GM12874 (cell line): ENCODE measurements around the gene URB2.

ENCODE experiments used
- TF ChIP-seq, protein P1 (sequence below): IDR thresholded peaks from 2 replicates; pipeline ENCODE4 v1.5.1; 2011; ENCODE audit warnings: low read depth, mild to moderate bottlenecking, control low read depth, low read length, moderate library complexity; ENCODE audit not compliant: insufficient read depth

Gene URB2

DNA sequence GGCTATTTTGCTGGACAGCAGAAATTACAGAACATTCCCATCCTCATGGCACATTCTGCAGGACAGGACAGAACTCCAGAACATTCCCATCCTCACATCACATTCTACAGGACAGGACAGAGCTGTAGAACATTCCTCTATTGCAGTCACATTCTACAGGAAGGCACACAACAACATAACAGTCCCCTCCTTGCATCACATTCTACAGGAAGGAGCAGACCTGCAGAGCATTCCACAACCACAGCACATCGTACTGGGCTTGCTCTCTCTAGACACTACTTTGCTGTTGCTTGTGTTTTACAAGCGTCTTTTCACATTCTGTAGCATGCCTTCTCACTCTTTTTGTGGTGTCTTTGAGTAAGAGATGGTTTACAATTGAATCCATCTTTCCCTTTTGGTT lies 40.7 kb upstream of the URB2 start:
- TF ChIP-seq, protein P1, sequence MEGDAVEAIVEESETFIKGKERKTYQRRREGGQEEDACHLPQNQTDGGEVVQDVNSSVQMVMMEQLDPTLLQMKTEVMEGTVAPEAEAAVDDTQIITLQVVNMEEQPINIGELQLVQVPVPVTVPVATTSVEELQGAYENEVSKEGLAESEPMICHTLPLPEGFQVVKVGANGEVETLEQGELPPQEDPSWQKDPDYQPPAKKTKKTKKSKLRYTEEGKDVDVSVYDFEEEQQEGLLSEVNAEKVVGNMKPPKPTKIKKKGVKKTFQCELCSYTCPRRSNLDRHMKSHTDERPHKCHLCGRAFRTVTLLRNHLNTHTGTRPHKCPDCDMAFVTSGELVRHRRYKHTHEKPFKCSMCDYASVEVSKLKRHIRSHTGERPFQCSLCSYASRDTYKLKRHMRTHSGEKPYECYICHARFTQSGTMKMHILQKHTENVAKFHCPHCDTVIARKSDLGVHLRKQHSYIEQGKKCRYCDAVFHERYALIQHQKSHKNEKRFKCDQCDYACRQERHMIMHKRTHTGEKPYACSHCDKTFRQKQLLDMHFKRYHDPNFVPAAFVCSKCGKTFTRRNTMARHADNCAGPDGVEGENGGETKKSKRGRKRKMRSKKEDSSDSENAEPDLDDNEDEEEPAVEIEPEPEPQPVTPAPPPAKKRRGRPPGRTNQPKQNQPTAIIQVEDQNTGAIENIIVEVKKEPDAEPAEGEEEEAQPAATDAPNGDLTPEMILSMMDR: no peak

DNA sequence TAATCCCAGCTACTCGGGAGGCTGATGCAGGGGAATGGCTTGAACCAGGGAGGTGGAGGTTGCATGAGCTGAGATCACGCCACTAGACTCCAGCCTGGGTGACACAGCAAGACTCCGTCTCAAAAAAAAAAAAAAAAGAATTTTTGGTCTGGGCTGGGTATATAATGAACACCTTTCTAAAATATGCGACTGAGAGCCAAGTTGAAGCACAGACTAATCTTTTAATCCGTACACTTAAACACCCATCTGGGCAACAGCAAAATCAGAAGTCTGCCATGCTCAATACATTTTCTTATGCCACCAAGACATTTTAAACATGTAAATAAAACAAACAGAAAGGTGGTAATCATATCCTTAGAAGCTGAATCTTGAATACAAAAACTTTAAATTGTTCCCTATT lies 35.9 kb upstream of the URB2 start:
- TF ChIP-seq, protein P1: no peak

DNA sequence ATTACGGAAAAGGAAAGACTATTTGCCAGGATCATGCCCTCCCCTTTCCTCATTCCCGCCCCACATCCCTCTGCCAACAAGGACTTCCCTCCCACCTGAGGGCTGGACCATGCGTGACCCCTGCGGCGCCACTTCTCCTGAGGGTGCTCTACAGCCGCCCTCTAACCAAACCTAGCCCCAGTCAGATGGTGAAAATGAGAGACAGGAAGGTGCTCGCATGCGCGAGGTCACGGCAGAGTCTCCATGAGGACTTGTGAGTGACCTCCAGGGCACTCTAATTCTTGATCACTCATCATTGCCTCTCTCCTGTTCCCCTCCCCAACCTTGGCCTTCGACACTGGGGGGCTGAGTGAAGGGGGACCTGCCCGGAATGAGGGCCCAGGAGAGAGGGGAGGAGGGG lies 32.2 kb upstream of the URB2 start:
- TF ChIP-seq, protein P1: no peak

DNA sequence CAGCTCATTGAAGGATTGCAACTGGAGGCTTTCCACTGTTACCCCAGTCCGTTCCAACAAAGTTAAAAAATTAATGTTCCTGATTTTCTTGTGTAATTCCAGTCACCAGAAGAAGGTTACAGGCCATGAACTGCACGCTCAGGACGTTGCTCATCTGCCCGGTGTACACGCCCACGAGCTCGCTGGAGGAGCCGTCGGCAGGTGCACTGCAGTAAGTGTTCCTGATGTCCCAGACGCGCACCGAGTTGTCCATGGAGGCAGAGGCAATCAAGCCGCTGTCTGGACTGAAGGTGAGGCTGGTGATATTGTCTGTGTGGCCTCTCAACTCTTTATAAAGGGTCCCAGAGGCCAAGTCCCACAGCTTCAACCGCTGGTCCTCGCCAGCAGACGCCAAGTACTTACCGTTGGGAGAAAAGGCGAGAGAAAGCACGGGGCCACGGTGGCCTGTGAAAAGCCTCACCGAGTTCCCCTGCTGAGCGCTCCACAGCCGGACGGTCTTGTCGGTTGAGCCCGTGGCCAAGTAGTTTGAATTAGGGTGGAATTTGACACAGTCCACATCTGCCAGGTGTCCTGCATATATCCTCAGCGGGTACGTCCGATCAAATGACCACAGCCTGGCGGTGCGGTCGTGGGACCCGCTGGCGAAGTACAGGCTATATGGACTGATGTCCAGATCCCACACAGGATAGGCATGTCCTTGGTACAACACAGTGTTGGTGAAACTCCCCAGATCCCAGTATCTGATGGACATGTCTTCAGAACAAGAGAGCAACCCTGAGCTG lies 31.6 kb upstream of the URB2 start:
- TF ChIP-seq, protein P1: no peak

DNA sequence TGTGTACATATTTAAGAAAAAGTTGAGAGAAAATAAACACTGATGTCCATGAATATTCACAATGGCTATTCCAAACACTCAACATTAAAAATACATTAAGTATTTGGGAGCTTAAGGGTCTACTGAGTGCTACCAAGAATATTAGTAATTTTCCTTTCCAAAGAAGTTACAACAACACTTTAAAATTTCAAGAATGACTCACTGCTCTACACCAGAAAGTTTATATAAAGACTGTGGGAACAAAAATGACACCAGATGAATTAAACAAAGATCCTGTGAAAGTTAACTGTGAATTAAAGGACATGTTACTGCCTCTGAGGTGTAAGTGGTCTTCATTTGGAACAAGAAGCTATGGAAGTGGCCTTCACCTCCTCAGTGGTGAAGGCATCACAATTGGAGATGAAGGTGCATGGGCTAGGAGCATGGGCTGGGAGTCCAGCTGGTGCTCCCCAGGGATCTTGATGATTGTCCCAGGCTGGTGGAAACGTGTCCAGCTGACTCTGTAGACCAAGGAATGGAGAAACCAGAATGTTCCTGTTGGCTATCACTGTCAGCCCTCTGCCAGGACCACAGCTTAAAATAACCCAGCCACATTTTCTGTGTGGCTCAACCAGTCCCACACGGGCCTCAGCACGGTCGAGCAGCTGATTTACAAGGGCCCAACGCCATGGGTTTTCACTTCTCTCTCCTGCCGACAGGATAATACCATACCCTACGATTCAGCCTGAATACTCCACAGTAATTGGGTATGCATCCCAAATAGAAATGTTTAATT lies 28.9 kb upstream of the URB2 start:
- TF ChIP-seq, protein P1: no peak

DNA sequence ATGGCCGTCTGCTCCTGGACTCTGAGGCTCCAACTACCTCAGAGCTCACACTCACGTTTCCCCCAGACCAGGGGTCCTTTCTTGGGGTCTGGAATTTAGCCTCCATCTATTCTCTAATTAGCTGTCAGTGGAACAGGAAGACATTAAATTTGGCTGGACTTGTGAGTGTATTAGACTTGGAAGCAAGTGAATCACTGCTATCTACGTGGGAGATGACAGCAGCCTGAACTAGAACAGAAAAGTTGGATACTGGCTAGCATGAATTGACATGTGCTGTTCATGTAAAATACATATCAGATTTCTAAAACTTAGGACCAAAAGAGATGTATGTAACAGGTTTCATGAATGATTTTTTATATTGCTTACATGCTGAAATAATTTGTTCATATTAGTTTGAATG lies 28.2 kb upstream of the URB2 start:
- TF ChIP-seq, protein P1: no peak

DNA sequence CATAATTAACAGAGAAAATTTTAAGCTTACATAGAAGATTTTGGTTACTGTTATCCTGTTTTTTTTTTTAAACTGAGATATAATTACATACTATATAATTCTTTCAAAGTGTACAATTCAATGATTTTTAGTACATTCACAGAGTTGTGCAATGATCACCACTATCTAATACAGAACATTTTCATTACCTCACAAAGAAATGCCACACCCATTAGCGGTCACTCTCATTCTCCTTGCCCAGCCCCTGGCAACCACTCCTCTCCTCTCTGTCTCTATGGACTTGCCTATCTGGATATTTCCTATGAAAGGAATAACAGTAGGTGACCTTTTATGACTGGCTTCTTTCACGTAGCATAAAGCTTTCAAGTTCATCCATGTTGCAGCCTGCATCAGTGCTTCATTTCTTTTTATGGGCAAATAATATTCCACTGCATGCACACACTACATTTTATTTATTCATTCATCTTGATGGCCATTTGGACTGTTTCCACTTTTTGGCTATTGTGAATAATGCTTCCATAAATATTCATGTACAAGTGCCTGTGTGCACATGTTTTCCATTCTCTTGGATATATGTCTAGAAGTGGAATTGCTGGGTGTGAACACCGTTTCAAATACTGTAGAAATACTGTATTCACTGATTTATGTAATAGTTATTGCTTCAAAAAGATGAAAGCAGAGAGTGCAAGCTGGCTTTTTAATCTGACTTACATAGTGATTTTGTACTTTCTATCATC lies 26.7 kb upstream of the URB2 start:
- TF ChIP-seq, protein P1: no peak
